HT-29 (cell line): ENCODE data around the gene A1CF. TPM values are rescaled to one million over a fixed set of nuclear protein-coding genes. Genes with fewer than 3 reads are reported as not detected.
A peak's percentile ranks its signal among the peaks of the same experiment; 100 is the strongest.
"Not testable (repeated sequence)": the region's sequence is repeated elsewhere in the genome, so short reads cannot be mapped to it uniquely, and the experiment has no call there.

Experiments used
- DNase-seq: peaks from one replicate; pipeline ENCODE4 v3.0.0-alpha.2; 2015; ENCODE audit warnings: low spot score
- total RNA-seq: library from RNA; depleted of rRNA; stranded (reverse); fragments of >200 nt; shearing (Covaris generic); gene quantifications from 2 replicates; pipeline ENCODE4 v1.2.3, GENCODE V29; 2014; rRNA removed

Gene A1CF
- total RNA-seq, 1 experiment from 2014 or later, result 0.03 TPM

DNA sequence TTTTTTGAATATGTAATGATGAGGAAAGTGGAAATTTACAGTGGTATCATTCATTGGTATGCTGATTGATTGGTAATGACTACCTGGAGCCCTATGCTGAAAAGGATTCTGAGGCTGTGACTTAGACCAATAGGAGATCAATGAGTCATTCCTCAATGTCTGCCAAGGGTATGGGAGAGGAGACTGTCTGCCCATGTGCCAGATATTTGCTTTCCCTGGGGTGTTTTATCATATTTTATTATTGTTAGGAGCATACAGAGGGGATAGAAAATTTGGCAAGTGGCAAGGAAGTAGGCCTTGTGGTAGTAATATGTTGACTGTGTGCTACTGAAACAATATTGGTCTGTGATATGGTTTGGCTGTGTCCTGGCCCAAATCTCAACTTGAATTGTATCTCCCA, 90.9 kb downstream of the A1CF start:
- no peak for DNase-seq

DNA sequence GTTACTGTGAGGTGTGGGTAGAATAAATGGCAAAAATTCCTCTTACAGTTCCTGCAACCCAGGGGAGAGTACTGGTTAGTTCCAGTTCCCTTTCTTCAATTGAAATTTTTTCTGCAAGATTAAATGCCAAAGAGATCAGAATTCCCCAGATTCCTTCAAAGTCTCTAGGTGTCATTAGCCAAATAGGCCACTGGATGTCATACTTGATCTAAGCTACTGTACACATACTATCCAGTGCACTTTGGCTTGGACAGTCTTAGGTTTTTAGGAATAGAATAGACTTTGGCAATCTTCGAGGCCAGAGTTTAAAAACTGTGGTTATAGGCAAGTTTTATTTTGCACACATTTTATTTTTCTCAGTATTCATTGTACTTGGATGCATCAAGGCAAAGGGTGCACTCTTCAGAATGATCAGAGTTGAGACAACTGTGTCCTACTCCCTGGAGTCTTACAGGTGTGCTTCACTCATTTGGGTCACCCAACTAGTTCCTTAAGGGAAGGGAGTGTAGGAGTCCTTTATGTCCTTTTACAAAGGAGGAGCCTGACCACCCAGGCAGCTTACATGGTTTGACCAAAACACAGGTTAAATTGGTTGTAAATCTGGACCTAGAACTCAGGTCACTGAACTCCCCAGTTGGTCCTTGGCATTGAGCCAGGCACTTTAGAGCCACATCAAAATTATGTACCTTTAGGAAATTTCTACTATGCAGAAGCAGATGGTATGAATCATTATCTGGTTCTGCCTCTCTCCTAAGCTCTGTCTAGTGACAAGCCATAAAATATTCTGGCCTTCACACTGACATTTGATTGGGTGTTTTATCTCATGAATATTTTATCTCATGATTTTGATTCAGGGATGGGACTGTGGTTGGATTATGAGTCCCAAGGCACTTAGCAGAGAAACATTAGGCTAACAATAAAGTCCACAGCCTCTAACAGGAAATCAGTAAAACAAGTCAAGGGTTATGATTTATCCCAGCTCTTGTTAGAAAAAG, 96.2 kb downstream of the A1CF start:
- peak; percentile 54 for DNase-seq

DNA sequence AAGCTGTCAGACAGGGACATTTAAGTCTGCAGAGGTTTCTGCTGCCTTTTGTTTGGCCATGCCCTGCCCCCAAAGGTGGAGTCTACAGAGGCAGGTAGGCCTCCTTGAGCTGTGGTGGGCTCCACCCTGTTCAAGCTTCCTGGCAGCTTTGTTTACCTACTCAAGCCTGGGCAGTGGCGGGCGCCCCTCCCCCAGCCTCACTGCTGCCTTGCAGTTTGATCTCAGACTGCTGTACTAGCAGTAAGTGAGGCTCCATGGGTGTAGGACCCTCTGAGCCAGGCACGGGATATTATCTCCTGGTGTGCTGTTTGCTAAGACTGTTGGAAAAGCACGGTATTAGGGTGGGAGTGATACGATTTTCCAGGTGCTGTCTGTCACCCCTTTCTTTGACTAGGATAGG, 97.5 kb downstream of the A1CF start:
- not testable (repeated sequence) for DNase-seq

DNA sequence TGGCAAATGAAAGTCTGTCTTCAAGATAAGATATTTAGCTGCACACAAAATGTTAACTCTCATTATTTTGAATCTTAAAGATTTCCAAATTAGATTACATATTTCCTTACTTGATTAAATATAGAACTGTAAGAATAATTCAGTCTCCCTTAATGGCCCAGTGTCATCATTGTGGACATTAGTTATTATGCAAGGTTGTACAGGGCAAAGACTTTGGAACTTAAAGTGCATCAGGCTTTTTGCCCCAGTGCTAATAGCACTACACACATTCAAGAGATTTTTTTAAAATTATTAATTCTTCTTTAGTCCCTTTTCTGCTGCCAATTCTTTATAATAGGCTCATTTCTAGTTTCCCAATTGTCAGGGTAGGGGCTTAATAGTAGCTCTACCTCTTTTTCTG, 103.4 kb downstream of the A1CF start:
- DNase-seq, result not testable (repeated sequence)

DNA sequence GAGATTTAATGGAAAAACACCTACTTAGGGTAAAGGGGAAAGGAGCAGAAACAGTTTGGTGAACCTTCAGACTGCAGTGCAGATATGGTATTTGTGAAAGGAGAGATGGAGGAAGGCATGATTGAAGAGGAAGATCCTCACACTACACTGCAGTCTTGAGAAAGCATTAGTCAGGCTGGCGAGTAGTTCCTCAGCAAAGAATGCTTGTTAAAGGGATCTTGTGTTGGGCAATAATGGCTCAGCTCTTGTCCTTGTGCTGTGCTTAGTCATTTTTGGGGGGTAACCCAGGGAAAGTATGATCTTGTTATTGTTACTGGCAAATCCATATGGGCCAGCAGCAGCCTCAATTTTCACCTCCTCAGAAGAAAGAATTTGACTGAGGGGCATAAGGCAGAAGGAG, 105.4 kb downstream of the A1CF start:
- not testable (repeated sequence) for DNase-seq

DNA sequence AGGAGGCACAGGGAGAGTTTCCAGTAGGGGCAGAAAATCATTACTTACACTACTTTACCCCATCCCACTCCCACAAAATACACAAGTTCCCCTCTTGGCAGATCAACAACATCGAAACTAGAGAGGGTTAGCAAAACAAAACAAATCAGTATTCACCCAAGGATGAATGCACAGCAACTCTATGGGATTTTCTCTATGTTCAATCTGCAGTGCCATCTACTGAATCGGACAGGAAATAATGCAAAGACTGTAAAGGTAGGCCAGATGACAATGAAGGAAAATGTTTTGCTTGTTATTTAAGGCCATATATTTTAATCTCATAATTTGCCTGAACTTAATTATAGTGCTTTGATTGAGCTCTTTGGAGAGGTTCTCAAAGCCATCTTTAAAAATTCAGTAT, 110.6 kb downstream of the A1CF start:
- not testable (repeated sequence) for DNase-seq

DNA sequence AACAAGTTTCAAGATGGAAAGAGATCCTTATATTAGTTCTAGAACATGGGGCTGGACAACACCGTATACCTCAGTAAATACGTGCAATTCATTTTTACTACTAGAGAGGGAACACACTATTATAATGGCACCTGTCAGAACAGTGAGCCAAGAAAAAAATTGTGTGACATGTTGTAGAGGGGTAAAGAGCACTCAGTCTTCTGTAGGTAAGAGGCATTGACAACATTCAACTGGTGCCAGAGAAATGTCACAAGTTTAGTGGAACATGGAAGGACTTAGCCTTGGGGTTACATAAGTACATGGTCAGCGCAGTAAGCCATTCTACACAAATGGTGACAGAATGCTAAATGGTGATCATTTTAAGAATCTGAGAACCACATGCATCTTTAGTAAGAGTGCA, 113.4 kb downstream of the A1CF start:
- DNase-seq, result not testable (repeated sequence)

DNA sequence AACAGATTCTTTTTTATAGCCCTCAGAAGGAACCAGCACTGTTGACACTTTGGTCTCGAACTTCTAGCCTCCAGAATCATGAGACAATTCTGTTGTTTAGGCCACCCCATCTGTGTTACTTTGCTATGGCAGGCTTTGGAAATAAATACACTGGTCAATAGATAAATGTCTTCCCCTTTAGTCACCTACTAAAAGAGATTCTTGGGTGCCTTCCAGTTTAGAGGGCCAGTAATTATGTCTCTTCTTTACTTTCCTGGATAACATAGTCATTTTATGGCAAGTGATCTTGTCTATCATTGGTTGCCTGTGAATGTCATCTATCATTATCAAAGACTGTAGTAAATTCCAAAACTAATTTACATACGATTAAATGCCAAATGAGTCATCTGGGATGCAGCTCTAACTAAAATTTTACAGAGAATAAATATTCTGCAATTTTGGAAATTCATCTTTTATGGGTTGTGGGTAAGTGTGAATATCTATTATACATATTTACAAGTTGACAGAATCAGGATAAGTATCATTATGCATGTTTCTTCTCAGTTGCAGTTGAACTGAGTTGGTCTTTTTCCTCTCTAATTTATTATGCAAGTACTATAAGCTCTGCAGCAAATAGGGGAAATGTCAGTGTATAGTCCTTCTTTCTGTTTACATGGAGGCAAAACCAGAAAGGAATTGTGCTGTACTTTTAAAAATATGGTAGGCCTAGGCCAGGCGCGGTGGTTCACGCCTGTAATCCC, 118.5 kb downstream of the A1CF start:
- not testable (repeated sequence) for DNase-seq

Other genes with a start within 250 kb of the A1CF start
- 3.7 and 9.3 TPM in 2 replicates for gene ASAH2B, start 145.7 kb downstream of the A1CF start, total RNA-seq
- gene PRKG1, start 188.9 kb upstream of the A1CF start, total RNA-seq, result not detected in 2 replicates